HCT116 (cell line): ENCODE data around the gene GNB1. TPM values are rescaled to one million over a fixed set of nuclear protein-coding genes. Genes with fewer than 3 reads are reported as not detected.
"Not testable (repeated sequence)": the region's sequence is repeated elsewhere in the genome, so short reads cannot be mapped to it uniquely, and the experiment has no call there.

Experiments
- ATAC-seq: fragments of 200-7000 bp; cut with Tn5 transposase; 2 replicates; pipeline ENCODE4 v1.9.1; 2020; ENCODE audit warnings: mild to moderate bottlenecking, moderate library complexity
- BruUV-seq: library from RNA; stranded (reverse); fragments of 400-500 nt; replicated peaks from 2 replicates; lab custom pipeline; 2021; lab: Mats Ljungman, UMichigan
- CTCF ChIA-PET: fragments of 300-600 bp; sonication (Branson Sonifier 250); formaldehyde crosslinking; loops from one replicate; lab custom pipeline; 2021; ENCODE audit warnings: antibody characterized with exemption; lab: Charles Lee
- POLR2A ChIA-PET: fragments of 300-600, 350-600 bp; sonication (Branson Sonifier 250); formaldehyde crosslinking; loops from one replicate; lab custom pipeline; 2021; ENCODE audit warnings: antibody characterized with exemption; lab: Charles Lee
- RAD21 ChIA-PET, 2 experiments: fragments of 300-600 bp; sonication (Branson Sonifier 250); formaldehyde crosslinking; loops; one replicate each; lab custom pipeline; 2023; ENCODE audit warnings: low total read pairs in 2 of 2; ENCODE audit not compliant: uncharacterized antibody in 2 of 2, unreplicated experiment in 2 of 2, low non-redundant PET in 1 of 2; lab: Charles Lee
- DNase-seq: peaks from one replicate; pipeline ENCODE4 v3.0.0-alpha.2; 2010; ENCODE audit warnings: low read depth, low spot score
- H2AFZ ChIP-seq: fragments of 200-600 bp; shearing (Covaris generic), sonication (generic); 2 replicates; pipeline ENCODE4 v1.6.1; 2017; ENCODE audit warnings: low read depth, mixed run types, mixed read lengths, antibody characterized with exemption, low read length; ENCODE audit not compliant: poor library complexity, severe bottlenecking
- H3K27ac ChIP-seq: 2 replicates; pipeline ENCODE4 v1.5.1; 2012; ENCODE audit warnings: low read depth, low read length
- H3K27me3 ChIP-seq: fragments of 200-600 bp; sonication (generic); 2 replicates; pipeline ENCODE4 v1.6.1; 2016; ENCODE audit warnings: mixed run types, low read length, mixed read lengths; ENCODE audit not compliant: insufficient read depth
- H3K36me3 ChIP-seq, 2 experiments: fragments of 200-500 bp in 1 of 2; fragments of 200-600 bp in 1 of 2; sonication (Bioruptor generic) in 1 of 2; sonication (generic) in 1 of 2; 2 replicates each; pipeline versions ENCODE4 v1.5.1 to v1.6.1; 2014 to 2016; ENCODE audit warnings: low read length in 2 of 2, inconsistent platforms in 1 of 2, mixed read lengths in 1 of 2, mixed run types in 1 of 2; ENCODE audit not compliant: insufficient read depth in 2 of 2, control insufficient read depth in 1 of 2
- H3K4me1 ChIP-seq, 2 experiments: fragments of 200-600 bp in 1 of 2; sonication (generic) in 1 of 2; 2 replicates each; pipeline versions ENCODE4 v1.5.1 to v1.6.1; 2012 to 2017; ENCODE audit warnings: low read length in 2 of 2, inconsistent platforms in 1 of 2, mild to moderate bottlenecking in 1 of 2, mixed read lengths in 1 of 2, mixed run types in 1 of 2, moderate library complexity in 1 of 2; ENCODE audit not compliant: insufficient read depth in 2 of 2, control insufficient read depth in 1 of 2
- H3K4me2 ChIP-seq: fragments of 200-600 bp; sonication (generic); 2 replicates; pipeline ENCODE4 v1.6.1; 2017; ENCODE audit warnings: mixed run types, low read length, mixed read lengths
- H3K4me3 ChIP-seq, 2 experiments: fragments of 200-600 bp in 1 of 2; sonication (generic) in 1 of 2; replicated peaks in 1 of 2; 2 replicates each; pipeline ENCODE4 v1.5.1; 2011 to 2016; ENCODE audit warnings: low read length in 2 of 2, control low read depth in 1 of 2, low read depth in 1 of 2, mild to moderate bottlenecking in 1 of 2, mixed read lengths in 1 of 2, mixed run types in 1 of 2
- H3K79me2 ChIP-seq: fragments of 200-600 bp; sonication (generic); 2 replicates; pipeline ENCODE4 v1.6.1; 2017; ENCODE audit warnings: mild to moderate bottlenecking, mixed run types, low read length, moderate library complexity, mixed read lengths; ENCODE audit not compliant: insufficient read depth
- H3K9ac ChIP-seq: fragments of 200-600 bp; sonication (generic); 2 replicates; pipeline ENCODE4 v1.6.1; 2016; ENCODE audit warnings: low read length, mixed read lengths
- H3K9me2 ChIP-seq: fragments of 200-600 bp; sonication (generic), shearing (Covaris generic); 2 replicates; pipeline ENCODE4 v1.6.1; 2017; ENCODE audit warnings: mixed run types, mild to moderate bottlenecking, moderate library complexity; ENCODE audit not compliant: insufficient read depth
- H3K9me3 ChIP-seq, 2 experiments: fragments of 200-500 bp in 1 of 2; fragments of 200-600 bp in 1 of 2; sonication (Bioruptor generic) in 1 of 2; sonication (generic) in 1 of 2; 2 replicates each; pipeline ENCODE4 v1.6.1; 2014 to 2017; ENCODE audit warnings: low read length in 2 of 2, mixed read lengths in 2 of 2, inconsistent platforms in 1 of 2, low read depth in 1 of 2, mild to moderate bottlenecking in 1 of 2, mixed run types in 1 of 2, moderate library complexity in 1 of 2; ENCODE audit not compliant: control insufficient read depth in 1 of 2, insufficient read depth in 1 of 2
- H4K20me1 ChIP-seq: fragments of 200-600 bp; sonication (generic), shearing (Covaris generic); 2 replicates; pipeline ENCODE4 v1.6.1; 2017; ENCODE audit warnings: mixed run types, mild to moderate bottlenecking, moderate library complexity; ENCODE audit not compliant: insufficient read depth
- CEBPB ChIP-seq: IDR thresholded peaks from 2 replicates; pipeline ENCODE4 v1.6.1; 2012; ENCODE audit warnings: low read depth
- EZH2phosphoT487 ChIP-seq: fragments of 200-600 bp; IDR thresholded peaks from 2 replicates; pipeline ENCODE4 v1.6.1; 2018; ENCODE audit warnings: antibody characterized with exemption, borderline replicate concordance
- FOSL1 ChIP-seq: IDR thresholded peaks from 2 replicates; pipeline ENCODE4 v1.6.1; 2012; ENCODE audit warnings: low read depth
- JUND ChIP-seq: IDR thresholded peaks from 2 replicates; pipeline ENCODE4 v1.6.1; 2012
- MAX ChIP-seq: IDR thresholded peaks from 2 replicates; pipeline ENCODE4 v1.6.1; 2012
- POLR2A ChIP-seq: IDR thresholded peaks from 2 replicates; pipeline ENCODE4 v1.7.0; 2011; ENCODE audit warnings: borderline replicate concordance; ENCODE audit not compliant: insufficient read depth, insufficient read length; ENCODE audit errors: extremely low read depth
- REST ChIP-seq: IDR thresholded peaks from 2 replicates; pipeline ENCODE4 v1.6.1; 2012; ENCODE audit warnings: low read depth
- SRF ChIP-seq: IDR thresholded peaks from 2 replicates; pipeline ENCODE4 v1.6.1; 2012; ENCODE audit warnings: low read depth
- TCF7L2 ChIP-seq: IDR thresholded peaks from 2 replicates; pipeline ENCODE4 v1.7.0; 2011; ENCODE audit warnings: borderline replicate concordance, inconsistent platforms; ENCODE audit not compliant: insufficient read depth, insufficient read length; ENCODE audit errors: extremely low read depth
- ZNF274 ChIP-seq: fragments of 200-500 bp; sonication (Bioruptor generic); IDR thresholded peaks from 2 replicates; pipeline ENCODE4 v1.6.1; 2014; ENCODE audit warnings: mild to moderate bottlenecking, low read depth, low read length, inconsistent platforms
- intact Hi-C: fragments of 100-400 bp; cut with micrococcal nuclease; formaldehyde crosslinking; loops from 2 replicates; pipeline ENCODE4 v1.10.0; 2022
- total RNA-seq: library from RNA; stranded (reverse); gene quantifications from one replicate; pipeline ENCODE4 v1.2.1, GENCODE V29; 2021; ENCODE audit not compliant: unreplicated experiment

The GNB1 gene
- total RNA-seq, 1 experiment from 2014 or later, result 371 TPM

- CTCF ChIA-PET, result no interaction called here
- no peaks in the 10 kb centered on the region for H3K9me2 ChIP-seq
- H3K9ac ChIP-seq, result no peak overlapping the region
- no peaks in the 10 kb centered on the region for H3K4me1 ChIP-seq
- no peaks in the 10 kb centered on the region for H3K9me3 ChIP-seq
- TF ChIP-seq CEBPB, result no peak
- TF ChIP-seq ZNF274, result no peak
- no peak for TF ChIP-seq REST
- TF ChIP-seq FOSL1, result no peak
- TF ChIP-seq TCF7L2, result no peak
- TF ChIP-seq MAX, result no peak
- TF ChIP-seq SRF, result no peak
- no peak for TF ChIP-seq EZH2phosphoT487
- TF ChIP-seq JUND, result no peak
- TF ChIP-seq POLR2A, result no peak
- TF ChIP-seq, all 23 proteins: peak for 0
- Histone ChIP-seq H2AFZ (no peak overlapping the region), H4K20me1 (no peaks in the 10 kb centered on the region), H3K27ac (no peak overlapping the region), H3K27me3 (no peaks in the 10 kb centered on the region), H3K79me2 (peaks cover 8% of the 10 kb centered on the region; the same call in 1 of the 2 replicates), H3K4me2 (no peak overlapping the region), H3K36me3 (peaks cover 1 to 29% of the 10 kb centered on the region in 2 experiments; a peak in 3 of 4 replicates), H3K4me3 (no peak overlapping the region)
- ChIA-PET RAD21 (no interaction called here), POLR2A (interaction anchor here (0.7 kb wide), 1 partner anchor 405 kb away, joined by 3 read pairs; no protein-coding TSS in a partner anchor)
- BruUV-seq, result TSS peak; percentile 44
- intact Hi-C loops, result no loop called here
- DNase-seq, result no peak
- no peak for ATAC-seq
These were observed 138.7 kb downstream of the GNB1 start for GRCh38 chr1:1752190-1752589.

- CTCF ChIA-PET, H3K9me3 ChIP-seq, H3K4me1 ChIP-seq, POLR2A ChIA-PET, ATAC-seq, H3K4me3 ChIP-seq, H3K27ac ChIP-seq, H3K27me3 ChIP-seq, H2AFZ ChIP-seq, H4K20me1 ChIP-seq, H3K79me2 ChIP-seq, BruUV-seq, DNase-seq, H3K9ac ChIP-seq, intact Hi-C loops, H3K9me2 ChIP-seq, H3K4me2 ChIP-seq: not testable (repeated sequence)
- RAD21 ChIA-PET, result interaction anchor here in 1 of 2 experiments (0.6 kb wide), 1 partner anchor 159 kb away, joined by 3 read pairs; no protein-coding TSS in a partner anchor
- peaks cover 0 to 11% of the 10 kb centered on the region in 2 experiments; a peak in 2 of 4 replicates for H3K36me3 ChIP-seq
These were observed 140.9 kb downstream of the GNB1 start for GRCh38 chr1:1749941-1750340.
